HUES48 (cell line): ENCODE results near the gene EIF4H.

Experiments used
- H3K27ac ChIP-seq: one replicate; pipeline ENCODE4 v1.7.0; 2013; ENCODE audit warnings: low read depth, low read length, inconsistent platforms
- H3K27me3 ChIP-seq: 2 replicates; pipeline ENCODE4 v1.6.1; 2013; ENCODE audit warnings: mild to moderate bottlenecking, low read length; ENCODE audit not compliant: control insufficient read depth, insufficient read depth
- H3K36me3 ChIP-seq: 2 replicates; pipeline ENCODE4 v1.6.1; 2013; ENCODE audit warnings: low read length; ENCODE audit not compliant: control insufficient read depth, insufficient read depth
- H3K4me1 ChIP-seq: 2 replicates; pipeline ENCODE4 v1.6.1; 2013; ENCODE audit warnings: mild to moderate bottlenecking, low read length; ENCODE audit not compliant: control insufficient read depth, insufficient read depth
- H3K4me3 ChIP-seq: 2 replicates; pipeline ENCODE4 v1.5.1; 2013; ENCODE audit warnings: mild to moderate bottlenecking, low read depth, low read length
- H3K9ac ChIP-seq: 2 replicates; pipeline ENCODE4 v1.6.1; 2013; ENCODE audit warnings: mild to moderate bottlenecking, low read depth, low read length, moderate library complexity
- H3K9me3 ChIP-seq: 2 replicates; pipeline ENCODE4 v1.6.1; 2013; ENCODE audit warnings: low read length; ENCODE audit not compliant: control insufficient read depth, insufficient read depth

EIF4H gene

GRCh38 chr7:74173866-74174605 is at the start of gene EIF4H:
EIF4H (plus strand) TSS chr7:74174356; CDS start chr7:74174384, 28 bp downstream.
- Histone ChIP-seq H3K27me3 (no peaks in the 10 kb centered on the region), H3K9me3 (no peaks in the 10 kb centered on the region), H3K27ac (peak within 1 kb of the TSS; percentile 92), H3K4me1 (peaks cover 22% of the 10 kb centered on the region), H3K4me3 (peak within 1 kb of the TSS; percentile 94), H3K36me3 (peaks cover 26% of the 10 kb centered on the region), H3K9ac (peak within 1 kb of the TSS; percentile 98)

GRCh38 chr7:74126220-74126880 is 47.8 kb upstream of the EIF4H start:
- no peak overlapping the region for H3K9ac ChIP-seq
- peaks cover 6% of the 10 kb centered on the region for H3K36me3 ChIP-seq
- no peaks in the 10 kb centered on the region for H3K9me3 ChIP-seq
- no peaks in the 10 kb centered on the region for H3K27me3 ChIP-seq
- H3K4me3 ChIP-seq = no peak overlapping the region
- H3K4me1 ChIP-seq = no peaks in the 10 kb centered on the region
- H3K27ac ChIP-seq = no peak overlapping the region

- Histone ChIP-seq H3K36me3 (no peaks in the 10 kb centered on the region), H3K4me3 (no peak overlapping the region), H3K4me1 (no peaks in the 10 kb centered on the region), H3K27ac (no peak overlapping the region), H3K9ac (no peak overlapping the region), H3K9me3 (no peaks in the 10 kb centered on the region), H3K27me3 (no peaks in the 10 kb centered on the region)
These were observed 44.3 kb upstream of the EIF4H start for GRCh38 chr7:74129887-74130286.

- no peak overlapping the region for H3K27ac ChIP-seq
- H3K36me3 ChIP-seq = no peaks in the 10 kb centered on the region
- H3K27me3 ChIP-seq = no peaks in the 10 kb centered on the region
- H3K9ac ChIP-seq = no peak overlapping the region
- no peaks in the 10 kb centered on the region for H3K9me3 ChIP-seq
- H3K4me3 ChIP-seq = no peak overlapping the region
- H3K4me1 ChIP-seq = no peaks in the 10 kb centered on the region
These were observed 43.6 kb upstream of the EIF4H start for GRCh38 chr7:74130518-74130917.

GRCh38 chr7:74134117-74134620 is 40.0 kb upstream of the EIF4H start:
- Histone ChIP-seq H3K4me3 (no peak overlapping the region), H3K9ac (no peak overlapping the region), H3K36me3 (no peaks in the 10 kb centered on the region), H3K27me3 (no peaks in the 10 kb centered on the region), H3K9me3 (no peaks in the 10 kb centered on the region), H3K4me1 (peaks cover 5% of the 10 kb centered on the region; the same call in 1 of the 2 replicates), H3K27ac (peak overlapping the region; percentile 57)

- Histone ChIP-seq H3K27me3 (no peaks in the 10 kb centered on the region), H3K4me1 (peaks cover 11% of the 10 kb centered on the region), H3K4me3 (0 out of 2 replicates have a peak overlapping the region, but pooled peaks have one; percentile 5), H3K9me3 (peaks cover 4% of the 10 kb centered on the region; the same call in 1 of the 2 replicates), H3K9ac (no peak overlapping the region), H3K27ac (peak overlapping the region; percentile 82), H3K36me3 (no peaks in the 10 kb centered on the region)
These were observed 35.8 kb upstream of the EIF4H start for GRCh38 chr7:74138334-74138867.

GRCh38 chr7:74138945-74139843 is 35.0 kb upstream of the EIF4H start:
- Histone ChIP-seq H3K27me3 (no peaks in the 10 kb centered on the region), H3K9ac (no peak overlapping the region), H3K4me3 (no peak overlapping the region), H3K4me1 (peaks cover 11% of the 10 kb centered on the region), H3K9me3 (peaks cover 4% of the 10 kb centered on the region; the same call in 1 of the 2 replicates), H3K36me3 (no peaks in the 10 kb centered on the region), H3K27ac (peak overlapping the region; percentile 82)

- H3K4me3 ChIP-seq = no peak overlapping the region
- peak overlapping the region; percentile 52 for H3K27ac ChIP-seq
- H3K4me1 ChIP-seq = peaks cover 11% of the 10 kb centered on the region
- H3K9ac ChIP-seq = no peak overlapping the region
- H3K9me3 ChIP-seq = peaks cover 4% of the 10 kb centered on the region; the same call in 1 of the 2 replicates
- H3K36me3 ChIP-seq = no peaks in the 10 kb centered on the region
- no peaks in the 10 kb centered on the region for H3K27me3 ChIP-seq
These were observed 32.5 kb upstream of the EIF4H start for GRCh38 chr7:74141705-74142104.

- Histone ChIP-seq H3K27ac (no peak overlapping the region), H3K9me3 (peaks cover 4% of the 10 kb centered on the region; the same call in 1 of the 2 replicates), H3K9ac (no peak overlapping the region), H3K4me3 (no peak overlapping the region), H3K4me1 (peaks cover 6% of the 10 kb centered on the region), H3K27me3 (no peaks in the 10 kb centered on the region), H3K36me3 (no peaks in the 10 kb centered on the region)
These were observed 30.8 kb upstream of the EIF4H start for GRCh38 chr7:74143383-74143782.

GRCh38 chr7:74148491-74148890 is 25.7 kb upstream of the EIF4H start:
- H3K36me3 ChIP-seq = no peaks in the 10 kb centered on the region
- H3K4me1 ChIP-seq = no peaks in the 10 kb centered on the region

More at GRCh38 chr7:74148491-74148890, 25.7 kb upstream of the EIF4H start:
- H3K9ac ChIP-seq = no peak overlapping the region
- no peaks in the 10 kb centered on the region for H3K9me3 ChIP-seq
- H3K27ac ChIP-seq = no peak overlapping the region
- H3K27me3 ChIP-seq = no peaks in the 10 kb centered on the region
- no peak overlapping the region for H3K4me3 ChIP-seq
